Trophoblast cell (in vitro differentiated cells and primary cell): Measurements from ENCODE around the gene STRIP1.
A peak's percentile ranks its signal among the peaks of the same experiment; 100 is the strongest.

ENCODE experiments used
- DNase-seq, 2 donors: peaks; one replicate each; pipeline ENCODE4 v3.0.0-alpha.2; 2016
- H2AFZ ChIP-seq: 2 replicates; pipeline ENCODE4 v1.6.1; 2013; ENCODE audit warnings: low read length, moderate library complexity, mild to moderate bottlenecking; ENCODE audit not compliant: insufficient read depth, poor library complexity
- H2AK5ac ChIP-seq: 2 replicates; pipeline ENCODE4 v1.6.1; 2013; ENCODE audit warnings: mild to moderate bottlenecking, low read length
- H2BK120ac ChIP-seq: 2 replicates; pipeline ENCODE4 v1.6.1; 2013; ENCODE audit warnings: low read length, mild to moderate bottlenecking, moderate library complexity; ENCODE audit not compliant: insufficient read depth, poor library complexity
- H2BK12ac ChIP-seq: 2 replicates; pipeline ENCODE4 v1.6.1; 2013; ENCODE audit warnings: mild to moderate bottlenecking, low read length, moderate library complexity
- H2BK5ac ChIP-seq: 2 replicates; pipeline ENCODE4 v1.6.1; 2013; ENCODE audit warnings: low read length, low read depth, moderate library complexity, mild to moderate bottlenecking; ENCODE audit not compliant: poor library complexity
- H3K14ac ChIP-seq: 2 replicates; pipeline ENCODE4 v1.6.1; 2013; ENCODE audit warnings: mild to moderate bottlenecking, low read length
- H3K18ac ChIP-seq: 2 replicates; pipeline ENCODE4 v1.6.1; 2013; ENCODE audit warnings: mild to moderate bottlenecking, low read length
- H3K23ac ChIP-seq: 2 replicates; pipeline ENCODE4 v1.6.1; 2013; ENCODE audit warnings: low read length
- H3K27ac ChIP-seq: 2 replicates; pipeline ENCODE4 v1.5.1; 2013; ENCODE audit warnings: low read depth, mild to moderate bottlenecking, inconsistent platforms, low read length, moderate library complexity
- H3K27me3 ChIP-seq: 2 replicates; pipeline ENCODE4 v1.6.1; 2013; ENCODE audit warnings: inconsistent platforms, mild to moderate bottlenecking, low read length, moderate library complexity; ENCODE audit not compliant: insufficient read depth
- H3K36me3 ChIP-seq, 2 experiments: 1 replicate in 1 of 2; 2 replicates in 1 of 2; pipeline ENCODE4 v1.6.1; 2013; ENCODE audit warnings: low read length in 2 of 2, mild to moderate bottlenecking in 2 of 2, moderate library complexity in 1 of 2; ENCODE audit not compliant: insufficient read depth in 2 of 2, control insufficient read depth in 1 of 2
- H3K4ac ChIP-seq: 2 replicates; pipeline ENCODE4 v1.6.1; 2013; ENCODE audit warnings: low read depth, mild to moderate bottlenecking, low read length, moderate library complexity
- H3K4me1 ChIP-seq, 2 experiments: 1 replicate in 1 of 2; 2 replicates in 1 of 2; pipeline ENCODE4 v1.6.1; 2013; ENCODE audit warnings: low read length in 2 of 2, mild to moderate bottlenecking in 2 of 2, moderate library complexity in 1 of 2; ENCODE audit not compliant: insufficient read depth in 2 of 2, control insufficient read depth in 1 of 2
- H3K4me2 ChIP-seq: 2 replicates; pipeline ENCODE4 v1.6.1; 2013; ENCODE audit warnings: inconsistent platforms, mild to moderate bottlenecking, low read length, moderate library complexity
- H3K4me3 ChIP-seq: 2 replicates; pipeline ENCODE4 v1.5.1; 2013; ENCODE audit warnings: mild to moderate bottlenecking, low read depth, low read length, inconsistent platforms
- H3K79me1 ChIP-seq: one replicate; pipeline ENCODE4 v1.6.1; 2013; ENCODE audit warnings: low read length
- H3K79me2 ChIP-seq: 2 replicates; pipeline ENCODE4 v1.6.1; 2013; ENCODE audit warnings: low read length, mild to moderate bottlenecking; ENCODE audit not compliant: control insufficient read depth, insufficient read depth, poor library complexity
- H3K9ac ChIP-seq: 2 replicates; pipeline ENCODE4 v1.6.1; 2013; ENCODE audit warnings: mild to moderate bottlenecking, low read length
- H3K9me3 ChIP-seq: 2 replicates; pipeline ENCODE4 v1.6.1; 2013; ENCODE audit warnings: low read depth, mild to moderate bottlenecking, control low read depth, inconsistent platforms, low read length; ENCODE audit not compliant: insufficient read depth
- H4K12ac ChIP-seq: 2 replicates; pipeline ENCODE4 v1.6.1; 2013; ENCODE audit warnings: low read depth, mild to moderate bottlenecking, low read length, moderate library complexity
- H4K8ac ChIP-seq: 2 replicates; pipeline ENCODE4 v1.6.1; 2013; ENCODE audit warnings: low read depth, mild to moderate bottlenecking, low read length, moderate library complexity
- H4K91ac ChIP-seq: one replicate; pipeline ENCODE4 v1.6.1; 2013; ENCODE audit warnings: low read depth, mild to moderate bottlenecking, low read length, moderate library complexity
- WGBS: extraction: QIAGEN DNeasy Blood & Tissue Kit; methylation state at CpG from one replicate; pipeline ENCODE4 v1.1.7; 2013; ENCODE audit warnings: missing lambda C conversion rate; ENCODE audit not compliant: insufficient read length, insufficient coverage; ENCODE audit errors: extremely low coverage; 5-methylcytosine and 5-hydroxymethylcytosine counted together

The STRIP1 gene

GRCh38 chr1:109989506-109990301, 44.7 kb upstream of the STRIP1 start:
- no peak overlapping the region for H4K12ac ChIP-seq
- no peaks in the 10 kb centered on the region for H3K9me3 ChIP-seq
- H3K79me2 ChIP-seq, result peaks cover 17% of the 10 kb centered on the region
- H4K8ac ChIP-seq, result no peak overlapping the region
- no peak overlapping the region for H2BK12ac ChIP-seq
- no peak for DNase-seq
- H2AK5ac ChIP-seq, result no peak overlapping the region
- H3K18ac ChIP-seq, result no peak overlapping the region
- no peak overlapping the region for H4K91ac ChIP-seq
- H3K79me1 ChIP-seq, result peaks cover 6% of the 10 kb centered on the region
- H3K4ac ChIP-seq, result peak overlapping the region; percentile 60
- H3K4me2 ChIP-seq, result no peak overlapping the region
- no peak overlapping the region for H3K9ac ChIP-seq
- no peaks in the 10 kb centered on the region for H3K27me3 ChIP-seq
- peaks cover 0 to 3% of the 10 kb centered on the region in 2 experiments for H3K36me3 ChIP-seq
- H3K14ac ChIP-seq, result no peak overlapping the region
- H2AFZ ChIP-seq, result no peak overlapping the region
- H3K4me1 ChIP-seq, result peaks cover 0 to 9% of the 10 kb centered on the region in 2 experiments
- H3K23ac ChIP-seq, result no peak overlapping the region
- no peak overlapping the region for H2BK5ac ChIP-seq
- no peak overlapping the region for H3K4me3 ChIP-seq
- WGBS, result no CpG with 5 or more reads among the region's 9 CpGs
- no peak overlapping the region for H2BK120ac ChIP-seq
- no peak overlapping the region for H3K27ac ChIP-seq

- H3K9ac ChIP-seq, result no peak overlapping the region
- H2AFZ ChIP-seq, result no peak overlapping the region
- H3K36me3 ChIP-seq, result peaks cover 0 to 3% of the 10 kb centered on the region in 2 experiments
- no peak overlapping the region for H2BK120ac ChIP-seq
- H3K18ac ChIP-seq, result no peak overlapping the region
- H3K4me2 ChIP-seq, result no peak overlapping the region
- WGBS, result no CpG with 5 or more reads among the region's 2 CpGs
- H3K4me3 ChIP-seq, result no peak overlapping the region
- no peak for DNase-seq
- peaks cover 11% of the 10 kb centered on the region for H3K79me2 ChIP-seq
- no peak overlapping the region for H3K14ac ChIP-seq
- no peak overlapping the region for H2BK12ac ChIP-seq
- H3K23ac ChIP-seq, result no peak overlapping the region
- peaks cover 0 to 9% of the 10 kb centered on the region in 2 experiments for H3K4me1 ChIP-seq
- no peaks in the 10 kb centered on the region for H3K27me3 ChIP-seq
- no peak overlapping the region for H4K91ac ChIP-seq
- no peak overlapping the region for H3K27ac ChIP-seq
- no peak overlapping the region for H2BK5ac ChIP-seq
- no peaks in the 10 kb centered on the region for H3K9me3 ChIP-seq
- H4K8ac ChIP-seq, result no peak overlapping the region
- H2AK5ac ChIP-seq, result no peak overlapping the region
- H4K12ac ChIP-seq, result no peak overlapping the region
- peaks cover under 1% of the 10 kb centered on the region for H3K79me1 ChIP-seq
- no peak overlapping the region for H3K4ac ChIP-seq
These were observed 44.1 kb upstream of the STRIP1 start for GRCh38 chr1:109990302-109990653.

GRCh38 chr1:109991400-109991925, 43.0 kb upstream of the STRIP1 start:
- no peak overlapping the region for H3K4me3 ChIP-seq
- no peak overlapping the region for H4K8ac ChIP-seq
- DNase-seq, result no peak
- H2BK120ac ChIP-seq, result no peak overlapping the region
- H3K79me2 ChIP-seq, result peaks cover 4% of the 10 kb centered on the region
- no peak overlapping the region for H4K12ac ChIP-seq
- no peaks in the 10 kb centered on the region for H3K79me1 ChIP-seq
- no peak overlapping the region for H4K91ac ChIP-seq
- H2BK12ac ChIP-seq, result no peak overlapping the region
- no peaks in the 10 kb centered on the region for H3K9me3 ChIP-seq
- H2AFZ ChIP-seq, result no peak overlapping the region
- H3K4me2 ChIP-seq, result no peak overlapping the region
- H3K27me3 ChIP-seq, result no peaks in the 10 kb centered on the region
- H3K14ac ChIP-seq, result no peak overlapping the region
- H3K9ac ChIP-seq, result no peak overlapping the region
- H3K4me1 ChIP-seq, result peaks cover 6 to 7% of the 10 kb centered on the region in 2 experiments
- no peak overlapping the region for H2BK5ac ChIP-seq
- no peak overlapping the region for H3K23ac ChIP-seq
- H2AK5ac ChIP-seq, result no peak overlapping the region
- no peak overlapping the region for H3K27ac ChIP-seq
- H3K36me3 ChIP-seq, result peaks cover 0 to 6% of the 10 kb centered on the region in 2 experiments
- H3K4ac ChIP-seq, result peak overlapping the region; percentile 64
- H3K18ac ChIP-seq, result no peak overlapping the region
- WGBS, result no CpG with 5 or more reads among the region's 5 CpGs

- Histone ChIP-seq H3K9me3 (no peaks in the 10 kb centered on the region), H2AFZ (no peak overlapping the region), H3K4me1 (peaks cover 13% of the 10 kb centered on the region in 2 experiments), H3K79me2 (peaks cover 4% of the 10 kb centered on the region), H3K36me3 (peaks cover 0 to 6% of the 10 kb centered on the region in 2 experiments), H3K4ac (no peak overlapping the region), H3K23ac (no peak overlapping the region), H3K27me3 (no peaks in the 10 kb centered on the region), H2AK5ac (no peak overlapping the region), H4K91ac (no peak overlapping the region), H3K18ac (no peak overlapping the region), H2BK12ac (no peak overlapping the region), H4K12ac (no peak overlapping the region), H3K9ac (no peak overlapping the region), H3K27ac (no peak overlapping the region), H2BK120ac (no peak overlapping the region), H3K79me1 (no peaks in the 10 kb centered on the region), H4K8ac (no peak overlapping the region), H3K4me3 (no peak overlapping the region), H3K4me2 (no peak overlapping the region), H3K14ac (no peak overlapping the region), H2BK5ac (no peak overlapping the region)
- WGBS, result 100% methylated on average over 1 of the region's 3 CpGs
- no peak for DNase-seq
These were observed 40.5 kb upstream of the STRIP1 start for GRCh38 chr1:109993885-109994284.
